Astrocyte (in vitro differentiated cells and primary cell): ENCODE results near the gene OR52B6. TPM values are rescaled to one million over a fixed set of nuclear protein-coding genes. Genes with fewer than 3 reads are reported as not detected.
"Not testable (repeated sequence)": the region's sequence is repeated elsewhere in the genome, so short reads cannot be mapped to it uniquely, and the experiment has no call there.

Experiments used
- DNase-seq: peaks from one replicate; pipeline ENCODE4 v3.0.0-alpha.2; 2010; ENCODE audit warnings: low read depth
- FAIRE-seq: peaks from 2 replicates; lab custom pipeline; 2011; peaks lifted over from hg19 to GRCh38; lab: Jason Lieb, UNC
- H2AFZ ChIP-seq: 2 replicates; pipeline ENCODE4 v1.6.0; 2012; ENCODE audit warnings: low read depth, low read length, inconsistent platforms
- H3K27ac ChIP-seq: 2 replicates; pipeline ENCODE4 v1.5.1; 2011; ENCODE audit warnings: low read depth, low read length, inconsistent platforms
- H3K27me3 ChIP-seq: 2 replicates; pipeline ENCODE4 v1.6.0; 2011; ENCODE audit warnings: low read length, inconsistent platforms; ENCODE audit not compliant: insufficient read depth
- H3K36me3 ChIP-seq: 2 replicates; pipeline ENCODE4 v1.5.1; 2011; ENCODE audit warnings: low read length, inconsistent platforms; ENCODE audit not compliant: insufficient read depth
- H3K4me1 ChIP-seq: 2 replicates; pipeline ENCODE4 v1.5.1; 2011; ENCODE audit warnings: low read length, inconsistent platforms; ENCODE audit not compliant: insufficient read depth
- H3K4me2 ChIP-seq: 2 replicates; pipeline ENCODE4 v1.6.0; 2012; ENCODE audit warnings: low read length, inconsistent platforms
- H3K4me3 ChIP-seq: 2 replicates; pipeline ENCODE4 v1.5.1; 2011; ENCODE audit warnings: low read depth, mild to moderate bottlenecking, low read length, inconsistent platforms; ENCODE audit not compliant: insufficient read depth
- H3K79me2 ChIP-seq: 2 replicates; pipeline ENCODE4 v1.6.0; 2012; ENCODE audit warnings: mild to moderate bottlenecking, low read length, inconsistent platforms; ENCODE audit not compliant: insufficient read depth
- H3K9ac ChIP-seq: 2 replicates; pipeline ENCODE4 v1.6.0; 2012; ENCODE audit warnings: mild to moderate bottlenecking, low read length, inconsistent platforms
- H3K9me3 ChIP-seq: 2 replicates; pipeline ENCODE4 v1.5.1; 2012; ENCODE audit warnings: low read depth, mild to moderate bottlenecking, low read length, inconsistent platforms; ENCODE audit not compliant: insufficient read depth
- H4K20me1 ChIP-seq: 2 replicates; pipeline ENCODE4 v1.6.0; 2012; ENCODE audit warnings: low read length, inconsistent platforms; ENCODE audit not compliant: insufficient read depth
- H3K27ac Mint-ChIP-seq: one replicate; pipeline ENCODE4 v1.8.0; 2021; ENCODE audit warnings: mild to moderate bottlenecking, mixed read lengths; ENCODE audit not compliant: unreplicated experiment
- H3K27me3 Mint-ChIP-seq: one replicate; pipeline ENCODE4 v1.8.0; 2021; ENCODE audit warnings: low read depth, mixed read lengths; ENCODE audit not compliant: unreplicated experiment
- H3K36me3 Mint-ChIP-seq: one replicate; pipeline ENCODE4 v1.8.0; 2021; ENCODE audit warnings: low read depth, mixed read lengths; ENCODE audit not compliant: unreplicated experiment
- H3K4me1 Mint-ChIP-seq: one replicate; pipeline ENCODE4 v1.8.0; 2021; ENCODE audit warnings: low read depth, mixed read lengths; ENCODE audit not compliant: unreplicated experiment
- H3K4me3 Mint-ChIP-seq: one replicate; pipeline ENCODE4 v1.8.0; 2021; ENCODE audit warnings: mild to moderate bottlenecking, moderate library complexity, mixed read lengths; ENCODE audit not compliant: unreplicated experiment
- H3K9me3 Mint-ChIP-seq: one replicate; pipeline ENCODE4 v1.8.0; 2021; ENCODE audit warnings: mild to moderate bottlenecking, mixed read lengths; ENCODE audit not compliant: unreplicated experiment
- EZH2 ChIP-seq: IDR thresholded peaks from 2 replicates; pipeline ENCODE4 v1.6.1; 2012; ENCODE audit warnings: mild to moderate bottlenecking, low read length, inconsistent platforms; ENCODE audit not compliant: insufficient read depth
- total RNA-seq: library from RNA; stranded (reverse); gene quantifications from 2 replicates; pipeline ENCODE4 v1.2.1, GENCODE V29; 2021
- TF ChIP-seq, protein P1 (sequence below): IDR thresholded peaks from 2 replicates; pipeline ENCODE4 v1.5.1; 2011; ENCODE audit warnings: low read depth, mild to moderate bottlenecking, inconsistent platforms, low read length, moderate library complexity; ENCODE audit not compliant: insufficient read depth

The OR52B6 gene
- total RNA-seq, 1 donor from 2014 or later: not detected

GRCh38 chr11:5577101-5577500 is 3.6 kb upstream of the OR52B6 start:
- Mint-ChIP-seq H3K27me3 (no peaks in the 10 kb centered on the region), H3K36me3 (no peaks in the 10 kb centered on the region), H3K9me3 (no peaks in the 10 kb centered on the region), H3K4me1 (no peaks in the 10 kb centered on the region), H3K27ac (no peak overlapping the region), H3K4me3 (no peak overlapping the region)
- H3K36me3 ChIP-seq: no peaks in the 10 kb centered on the region
- H3K4me2 ChIP-seq: no peak overlapping the region
- no peaks in the 10 kb centered on the region for H4K20me1 ChIP-seq
- no peaks in the 10 kb centered on the region for H3K4me1 ChIP-seq
- no peak overlapping the region for H3K4me3 ChIP-seq
- H3K9me3 ChIP-seq: no peaks in the 10 kb centered on the region
- DNase-seq (no peak), FAIRE-seq (no peak)
- no peak overlapping the region for H2AFZ ChIP-seq
- no peaks in the 10 kb centered on the region for H3K27me3 ChIP-seq
- H3K27ac ChIP-seq: no peak overlapping the region
- no peak for TF ChIP-seq EZH2
- TF ChIP-seq, protein P1, sequence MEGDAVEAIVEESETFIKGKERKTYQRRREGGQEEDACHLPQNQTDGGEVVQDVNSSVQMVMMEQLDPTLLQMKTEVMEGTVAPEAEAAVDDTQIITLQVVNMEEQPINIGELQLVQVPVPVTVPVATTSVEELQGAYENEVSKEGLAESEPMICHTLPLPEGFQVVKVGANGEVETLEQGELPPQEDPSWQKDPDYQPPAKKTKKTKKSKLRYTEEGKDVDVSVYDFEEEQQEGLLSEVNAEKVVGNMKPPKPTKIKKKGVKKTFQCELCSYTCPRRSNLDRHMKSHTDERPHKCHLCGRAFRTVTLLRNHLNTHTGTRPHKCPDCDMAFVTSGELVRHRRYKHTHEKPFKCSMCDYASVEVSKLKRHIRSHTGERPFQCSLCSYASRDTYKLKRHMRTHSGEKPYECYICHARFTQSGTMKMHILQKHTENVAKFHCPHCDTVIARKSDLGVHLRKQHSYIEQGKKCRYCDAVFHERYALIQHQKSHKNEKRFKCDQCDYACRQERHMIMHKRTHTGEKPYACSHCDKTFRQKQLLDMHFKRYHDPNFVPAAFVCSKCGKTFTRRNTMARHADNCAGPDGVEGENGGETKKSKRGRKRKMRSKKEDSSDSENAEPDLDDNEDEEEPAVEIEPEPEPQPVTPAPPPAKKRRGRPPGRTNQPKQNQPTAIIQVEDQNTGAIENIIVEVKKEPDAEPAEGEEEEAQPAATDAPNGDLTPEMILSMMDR: no peak
- no peak overlapping the region for H3K9ac ChIP-seq
- H3K79me2 ChIP-seq: no peaks in the 10 kb centered on the region

DNA sequence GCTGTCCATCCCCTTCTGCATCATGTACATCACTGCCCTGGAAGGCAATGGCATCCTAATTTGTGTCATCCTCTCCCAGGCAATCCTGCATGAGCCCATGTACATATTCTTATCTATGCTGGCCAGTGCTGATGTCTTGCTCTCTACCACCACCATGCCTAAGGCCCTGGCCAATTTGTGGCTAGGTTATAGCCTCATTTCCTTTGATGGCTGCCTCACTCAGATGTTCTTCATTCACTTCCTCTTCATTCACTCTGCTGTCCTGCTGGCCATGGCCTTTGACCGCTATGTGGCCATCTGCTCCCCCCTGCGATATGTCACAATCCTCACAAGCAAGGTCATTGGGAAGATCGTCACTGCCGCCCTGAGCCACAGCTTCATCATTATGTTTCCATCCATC is 337 bp downstream of the OR52B6 start:
- TF ChIP-seq EZH2: no peak
- TF ChIP-seq, protein P1: no peak
- Histone ChIP-seq H3K79me2 (no peaks in the 10 kb centered on the region), H3K27me3 (no peaks in the 10 kb centered on the region), H3K9ac (no peak overlapping the region), H3K4me2 (no peak overlapping the region), H3K4me3 (no peak overlapping the region), H3K27ac (no peak overlapping the region), H3K36me3 (no peaks in the 10 kb centered on the region), H3K4me1 (no peaks in the 10 kb centered on the region), H4K20me1 (no peaks in the 10 kb centered on the region), H3K9me3 (no peaks in the 10 kb centered on the region), H2AFZ (no peak overlapping the region)
- no peak for DNase-seq
- Mint-ChIP-seq H3K36me3 (no peaks in the 10 kb centered on the region), H3K4me1 (no peaks in the 10 kb centered on the region), H3K9me3 (peaks cover 2% of the 10 kb centered on the region), H3K27me3 (no peaks in the 10 kb centered on the region), H3K4me3 (no peak overlapping the region), H3K27ac (no peak overlapping the region)
- no peak for FAIRE-seq

- not testable (repeated sequence) for H3K4me1 ChIP-seq, H3K4me2 ChIP-seq, H3K27ac Mint-ChIP-seq, H3K9me3 ChIP-seq, H3K79me2 ChIP-seq, H3K27ac ChIP-seq, DNase-seq, H2AFZ ChIP-seq, H3K9ac ChIP-seq, FAIRE-seq, H4K20me1 ChIP-seq, H3K4me1 Mint-ChIP-seq, H3K4me3 Mint-ChIP-seq, H3K9me3 Mint-ChIP-seq, H3K36me3 ChIP-seq, H3K4me3 ChIP-seq, H3K27me3 Mint-ChIP-seq, H3K36me3 Mint-ChIP-seq, H3K27me3 ChIP-seq
Measured at GRCh38 chr11:5584458-5584857, 3.8 kb downstream of the OR52B6 start.

DNA sequence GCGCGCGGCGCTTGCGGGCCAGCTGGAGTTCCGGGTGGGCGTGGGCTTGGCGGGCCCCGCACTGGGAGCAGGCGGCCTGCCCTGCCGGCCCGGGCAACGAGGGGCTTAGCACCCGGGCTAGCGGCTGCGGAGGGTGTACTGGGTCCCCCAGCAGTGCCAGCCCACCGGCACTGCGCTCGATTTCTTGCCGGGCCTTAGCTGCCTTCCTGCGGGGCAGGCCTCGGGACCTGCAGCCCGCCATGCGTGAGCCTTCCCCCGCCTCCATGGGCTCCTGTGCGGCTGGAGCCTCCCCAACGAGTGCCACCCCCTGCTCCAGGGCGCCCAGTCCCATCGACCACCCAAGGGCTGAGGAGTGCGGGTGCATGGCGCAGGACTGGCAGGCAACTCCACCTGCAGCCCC is 9.2 kb downstream of the OR52B6 start:
- DNase-seq, H3K27ac ChIP-seq, H3K36me3 Mint-ChIP-seq, H3K4me3 ChIP-seq, H2AFZ ChIP-seq, H4K20me1 ChIP-seq, H3K36me3 ChIP-seq, H3K27ac Mint-ChIP-seq, FAIRE-seq, H3K4me2 ChIP-seq, H3K9me3 Mint-ChIP-seq, H3K9ac ChIP-seq, H3K27me3 Mint-ChIP-seq, H3K27me3 ChIP-seq, H3K4me1 ChIP-seq, H3K79me2 ChIP-seq, H3K4me3 Mint-ChIP-seq, H3K9me3 ChIP-seq: not testable (repeated sequence)
- peaks cover 15% of the 10 kb centered on the region for H3K4me1 Mint-ChIP-seq
